IPS DF 19.7 (cell line): ENCODE results near the gene TMPRSS5.
"Not testable (repeated sequence)": the region's sequence is repeated elsewhere in the genome, so short reads cannot be mapped to it uniquely, and the experiment has no call there.

Source experiments
- DNase-seq: peaks from one replicate; pipeline ENCODE4 v3.0.0-alpha.2; 2013; ENCODE audit warnings: low read depth, low spot score

Gene TMPRSS5

GRCh38 chr11:113697756-113698407 is 8.2 kb downstream of the TMPRSS5 start:
- no peak for DNase-seq

- no peak for DNase-seq
Observed at GRCh38 chr11:113697111-113697510, 9.0 kb downstream of the TMPRSS5 start.

GRCh38 chr11:113695207-113695606 is 10.9 kb downstream of the TMPRSS5 start:
- DNase-seq, result no peak

GRCh38 chr11:113694390-113694789 is 11.7 kb downstream of the TMPRSS5 start:
- no peak for DNase-seq

- no peak for DNase-seq
Observed at GRCh38 chr11:113693030-113693429, 13.1 kb downstream of the TMPRSS5 start.

- no peak for DNase-seq
Observed at GRCh38 chr11:113690619-113691569, 15.2 kb downstream of the TMPRSS5 start.

- DNase-seq, result no peak
Observed at GRCh38 chr11:113689768-113690618, 16.1 kb downstream of the TMPRSS5 start.

- no peak for DNase-seq
Observed at GRCh38 chr11:113685654-113686359, 20.3 kb downstream of the TMPRSS5 start.

GRCh38 chr11:113684496-113684895 is 21.6 kb downstream of the TMPRSS5 start:
- no peak for DNase-seq

GRCh38 chr11:113683481-113684046 is 22.5 kb downstream of the TMPRSS5 start:
- no peak for DNase-seq

- no peak for DNase-seq
Observed at GRCh38 chr11:113681711-113682413, 24.2 kb downstream of the TMPRSS5 start.

- no peak for DNase-seq
Observed at GRCh38 chr11:113681282-113681681, 24.8 kb downstream of the TMPRSS5 start.

GRCh38 chr11:113677685-113678084 is 28.4 kb downstream of the TMPRSS5 start:
- no peak for DNase-seq

- no peak for DNase-seq
Observed at GRCh38 chr11:113675565-113675964, 30.5 kb downstream of the TMPRSS5 start.

GRCh38 chr11:113675003-113675561 is 31.0 kb downstream of the TMPRSS5 start:
- no peak for DNase-seq

GRCh38 chr11:113674397-113674685 is 31.8 kb downstream of the TMPRSS5 start:
- DNase-seq, result no peak

- no peak for DNase-seq
Observed at GRCh38 chr11:113673550-113674396, 32.3 kb downstream of the TMPRSS5 start.

- DNase-seq, result not testable (repeated sequence)
Observed at GRCh38 chr11:113671914-113672313, 34.2 kb downstream of the TMPRSS5 start.

GRCh38 chr11:113670831-113671215 is 35.3 kb downstream of the TMPRSS5 start:
- no peak for DNase-seq
